ENCODE measurements around the gene PPP1R27. TPM values are rescaled to one million over a fixed set of nuclear protein-coding genes. Genes with fewer than 3 reads are reported as not detected.

The PPP1R27 gene
- polyA plus RNA-seq, 2 of the 4 experiments (the other 2 are of a cell fraction): 0.09 TPM; not detected in 1

GRCh38 chr17:81865358-81865732, 30.5 kb upstream of the PPP1R27 start:
- Histone ChIP-seq H3K4me3 (no peak overlapping the region), H3K27ac (no peak overlapping the region), H3K9me3 (no peaks in the 10 kb centered on the region), H3K4me1 (peaks cover 61% of the 10 kb centered on the region), H3K4me2 (no peak overlapping the region)
- CTCF ChIA-PET: interaction anchor here (0.6 to 3.0 kb wide), 4 partner anchors 127 to 165 kb away, joined by 3 to 17 read pairs (median 3); no protein-coding TSS in a partner anchor
- DNase-seq (ENCODE audit: low read depth in 1 of 2, low spot score in 1 of 2): no peak
- FAIRE-seq: no peak
- no peak for ATAC-seq
- 96% methylated on average over 8 of the region's 8 CpGs for WGBS (ENCODE audit: missing lambda C conversion rate)
- TF ChIP-seq MAX (IDR thresholded peaks at IDR 0.05) (no peak), JUN (IDR thresholded peaks at IDR 0.05) (0 out of 5 replicates have a peak, but pooled peaks of 1 of the 2 experiments have one; percentile 1)
- POLR2A ChIA-PET: interaction anchor here (0.5 to 0.6 kb wide), 3 partner anchors 10 to 34 kb away, joined by 3 read pairs; no protein-coding TSS in a partner anchor

- ChIA-PET CTCF (interaction anchor here (0.9 to 2.4 kb wide), 3 partner anchors 9 to 129 kb away, joined by 3 to 7 read pairs (median 3); no protein-coding TSS in a partner anchor), POLR2A (no interaction called here)
- Histone ChIP-seq H3K4me3 (no peak overlapping the region), H3K4me1 (peaks cover 54% of the 10 kb centered on the region), H3K4me2 (no peak overlapping the region), H3K27ac (no peak overlapping the region), H3K9me3 (no peaks in the 10 kb centered on the region)
- ATAC-seq (no peak), FAIRE-seq (no peak), DNase-seq (ENCODE audit: low read depth in 1 of 2, low spot score in 1 of 2) (peak in 1 of 2 experiments; percentile 58)
- WGBS (ENCODE audit: missing lambda C conversion rate): 72% methylated on average over 9 of the region's 9 CpGs
- TF ChIP-seq HOXB13 (CRISPR knock-in tag; IDR thresholded peaks at IDR 0.05; ENCODE audit: low read depth): no peak
- TF ChIP-seq MAX (IDR thresholded peaks at IDR 0.05): peak; percentile 19; the same call in 1 of the 2 replicates
- no peak for TF ChIP-seq SREBF2 (IDR thresholded peaks at IDR 0.05)
- peak; percentile 15; the same call in 2 of the 3 replicates for TF ChIP-seq CTCF (IDR thresholded peaks at IDR 0.05)
- TF ChIP-seq RAD21 (conservative IDR thresholded peaks at IDR 0.05 in 1 of 2, IDR thresholded peaks at IDR 0.05 in 1 of 2): peak in 1 of 2 experiments; percentile 27; a peak in 2 of 5 replicates
Measured at GRCh38 chr17:81863833-81864768, 29.3 kb upstream of the PPP1R27 start.

- TF ChIP-seq GATA3 (IDR thresholded peaks at IDR 0.05; ENCODE audit: borderline replicate concordance) (no peak), CHD2 (IDR thresholded peaks at IDR 0.05; ENCODE audit: low read length, partially characterized antibody) (no peak), RNF2 (IDR thresholded peaks at IDR 0.05; ENCODE audit: borderline replicate concordance, low read depth) (no peak), ZSCAN20 (CRISPR knock-in tag; IDR thresholded peaks at IDR 0.05) (no peak), USF2 (IDR thresholded peaks at IDR 0.05) (no peak), SMC3 (IDR thresholded peaks at IDR 0.05) (no peak), CEBPB (IDR thresholded peaks at IDR 0.05) (no peak), EP300 (IDR thresholded peaks at IDR 0.05) (no peak), MAX (IDR thresholded peaks at IDR 0.05) (no peak), HOXB13 (CRISPR knock-in tag; IDR thresholded peaks at IDR 0.05; ENCODE audit: low read depth) (no peak), MAFK (IDR thresholded peaks at IDR 0.05; ENCODE audit: partially characterized antibody) (no peak), REST (IDR thresholded peaks at IDR 0.05) (no peak), JUNB (IDR thresholded peaks at IDR 0.05) (no peak), HES2 (IDR thresholded peaks at IDR 0.05) (no peak)
- peak overlapping the region; percentile 89 for H3K4me2 ChIP-seq
- WGBS (ENCODE audit: missing lambda C conversion rate): 68% methylated on average over 6 of the region's 6 CpGs
Measured at GRCh38 chr17:81863123-81863675, 28.3 kb upstream of the PPP1R27 start.

More at GRCh38 chr17:81863123-81863675, 28.3 kb upstream of the PPP1R27 start:
- no peaks in the 10 kb centered on the region for H3K9me3 ChIP-seq
- no peak overlapping the region for H3K4me3 ChIP-seq
- no peak for FAIRE-seq
- ChIA-PET CTCF (interaction anchor here (0.9 to 2.4 kb wide), 5 partner anchors 8 to 139 kb away, joined by 3 to 7 read pairs (median 3); no protein-coding TSS in a partner anchor), POLR2A (no interaction called here)
- no peak for DNase-seq (ENCODE audit: low read depth in 1 of 2, low spot score in 1 of 2)
- ATAC-seq: no peak
- peaks cover 54% of the 10 kb centered on the region for H3K4me1 ChIP-seq
- H3K27ac ChIP-seq: no peak overlapping the region

Data from A549 (cell line).